HepG2 (cell line): ENCODE data around the gene FAAP100. TPM values are rescaled to one million over a fixed set of nuclear protein-coding genes. Genes with fewer than 3 reads are reported as not detected.

Source experiments
- ATAC-seq: fragments of 200-7000 bp; cut with Tn5 transposase; 3 replicates; pipeline ENCODE4 v1.9.1; 2020; ENCODE audit warnings: mild to moderate bottlenecking, moderate library complexity
- BruUV-seq: library from RNA; stranded (reverse); fragments of 400-500 nt; replicated peaks from 2 replicates; lab custom pipeline; 2021; lab: Mats Ljungman, UMichigan
- CTCF ChIA-PET: fragments of 300-600 bp; formaldehyde crosslinking; extraction: SDS; loops from one replicate; lab custom pipeline; 2021; ENCODE audit warnings: low total read pairs, inconsistent platforms, low intra/inter-chr PET ratio; lab: Yijun Ruan, JAX
- POLR2A ChIA-PET: fragments of 350-600 bp; sonication (Branson Sonifier 250); formaldehyde crosslinking; loops from one replicate; lab custom pipeline; 2020; ENCODE audit warnings: antibody characterized with exemption, inconsistent platforms; lab: Yijun Ruan, JAX
- DNase-seq: peaks from one replicate; pipeline ENCODE4 v3.0.0-alpha.2; 2015; ENCODE audit warnings: low spot score
- FAIRE-seq: peaks from 3 replicates; lab custom pipeline; 2011; peaks lifted over from hg19 to GRCh38; lab: Jason Lieb, UNC
- H2AFZ ChIP-seq: one replicate; pipeline ENCODE4 v1.6.1; 2011; ENCODE audit warnings: low read length, inconsistent platforms
- H3K27ac ChIP-seq: fragments of 300-600 bp; 3 replicates; pipeline ENCODE4 v1.8.0; 2011; ENCODE audit warnings: mixed run types, mild to moderate bottlenecking, mixed read lengths, low read length, inconsistent platforms; ENCODE audit not compliant: insufficient read depth; ENCODE audit errors: extremely low read length
- H3K27me3 ChIP-seq, 2 experiments: fragments of 200-600 bp in 1 of 2; 2 replicates in 1 of 2; 3 replicates in 1 of 2; pipeline versions ENCODE4 v1.6.0 to v1.8.0; 2011; ENCODE audit warnings: low read length in 2 of 2, mild to moderate bottlenecking in 2 of 2, moderate library complexity in 2 of 2, inconsistent platforms in 1 of 2; ENCODE audit not compliant: insufficient read depth in 2 of 2, control insufficient read depth in 1 of 2
- H3K36me3 ChIP-seq, 2 experiments: fragments of 200-600 bp in 1 of 2; replicated peaks in 1 of 2; 2 replicates in 1 of 2; 3 replicates in 1 of 2; pipeline versions ENCODE4 v1.5.1 to v1.8.0; 2011; ENCODE audit warnings: low read length in 2 of 2, inconsistent platforms in 1 of 2; ENCODE audit not compliant: insufficient read depth in 2 of 2, control insufficient read depth in 1 of 2
- H3K4me1 ChIP-seq: 2 replicates; pipeline ENCODE4 v1.5.1; 2012; ENCODE audit warnings: low read length, inconsistent platforms; ENCODE audit not compliant: insufficient read depth
- H3K4me2 ChIP-seq: 2 replicates; pipeline ENCODE4 v1.6.0; 2011; ENCODE audit warnings: low read depth, low read length, inconsistent platforms
- H3K4me3 ChIP-seq, 3 experiments: fragments of 200-600 bp in 1 of 3; sonication (generic), shearing (Covaris generic) in 1 of 3; replicated peaks in 1 of 3; 2 replicates each; pipeline ENCODE4 v1.5.1; 2011 to 2016; ENCODE audit warnings: low read length in 3 of 3, inconsistent platforms in 2 of 3, low read depth in 2 of 3, mild to moderate bottlenecking in 2 of 3, control low read depth in 1 of 3, mixed read lengths in 1 of 3; ENCODE audit not compliant: insufficient read depth in 1 of 3
- H3K79me2 ChIP-seq: one replicate; pipeline ENCODE4 v1.6.1; 2011; ENCODE audit warnings: low read length, inconsistent platforms; ENCODE audit not compliant: insufficient read depth
- H3K9ac ChIP-seq: 2 replicates; pipeline ENCODE4 v1.6.0; 2011; ENCODE audit warnings: mild to moderate bottlenecking, low read depth, low read length, inconsistent platforms; ENCODE audit not compliant: insufficient read depth
- H3K9me3 ChIP-seq: 2 replicates; pipeline ENCODE4 v1.5.1; 2012; ENCODE audit warnings: mild to moderate bottlenecking, low read length
- H4K20me1 ChIP-seq: 2 replicates; pipeline ENCODE4 v1.6.0; 2011; ENCODE audit warnings: inconsistent platforms, mild to moderate bottlenecking, low read length, moderate library complexity; ENCODE audit not compliant: insufficient read depth
- AGO2 ChIP-seq: fragments of 200-400 bp; formaldehyde crosslinking; optimal IDR thresholded peaks from 2 replicates; pipeline ENCODE3; 2017; ENCODE audit warnings: mild to moderate bottlenecking, low read depth, low read length, moderate library complexity
- FOXK2 ChIP-seq: fragments of 450-650 bp; IDR thresholded peaks from 2 replicates; pipeline ENCODE4 v1.6.1; 2016
- RBFOX2 ChIP-seq: fragments of 200-400 bp; formaldehyde crosslinking; IDR thresholded peaks from 2 replicates; pipeline ENCODE4 v1.6.1; 2017; ENCODE audit warnings: low read depth, mild to moderate bottlenecking, low read length
- TBX2 ChIP-seq: sonication (generic); formaldehyde crosslinking; IDR thresholded peaks from 2 replicates; pipeline ENCODE4 v1.5.0; 2020; ENCODE audit warnings: missing genetic modification reagents, mild to moderate bottlenecking, borderline replicate concordance
- TMF1 ChIP-seq: sonication (generic); formaldehyde crosslinking; IDR thresholded peaks from 2 replicates; pipeline ENCODE4 v1.8.1; 2022; ENCODE audit warnings: low read depth, missing genetic modification reagents
- ZNF234 ChIP-seq: sonication (generic); formaldehyde crosslinking; conservative IDR thresholded peaks from 2 replicates; pipeline ENCODE4 v1.5.1; 2020; ENCODE audit warnings: mild to moderate bottlenecking, missing genetic modification reagents
- WGBS: methylation state at CpG from one replicate; pipeline ENCODE4 v1.1.6; 2017; ENCODE audit warnings: low lambda C conversion rate; 5-methylcytosine and 5-hydroxymethylcytosine counted together
- in situ Hi-C: cut with HindIII; loops from 2 replicates; pipeline ENCODE4 v1.10.0; 2017; ENCODE audit warnings: low pct_unique_long_range_greater_than_20kb; ENCODE audit not compliant: extremely low pct_ligation_motif_present
- intact Hi-C: fragments of 100-400 bp; cut with micrococcal nuclease; formaldehyde crosslinking; loops from one replicate; pipeline ENCODE4 v1.10.0; 2022; ENCODE audit not compliant: unreplicated experiment
- polyA plus RNA-seq, 8 experiments: library from polyadenylated mRNA; depleted of rRNA in 3 of 8; stranded (reverse) in 7 of 8; unstranded in 1 of 8; fragments of >200 nt; fragmentation: Illumina TruSeq in 4 of 8; extraction: Trizol in 4 of 8; gene quantifications; 2 replicates each; pipeline versions ENCODE4 v1.2.1 to v1.2.3, GENCODE V29; 2011 to 2016; ENCODE audit warnings: low read depth in 4 of 8, missing spikeins in 1 of 8, mixed read lengths in 1 of 8; ENCODE audit not compliant: insufficient read depth in 1 of 8
- total RNA-seq, 5 experiments: library from RNA; depleted of rRNA; stranded (reverse); fragments of >200 nt; fragmentation: Illumina TruSeq; extraction: Trizol; gene quantifications; 2 replicates each; pipeline ENCODE4 v1.2.3, GENCODE V29; 2016; ENCODE audit warnings: low read depth in 1 of 5
- TF ChIP-seq, protein P1 (sequence below): sonication (generic); formaldehyde crosslinking; IDR thresholded peaks from 2 replicates; pipeline ENCODE4 v1.5.0; 2020; ENCODE audit warnings: mild to moderate bottlenecking, missing genetic modification reagents
- TF ChIP-seq, protein P2 (sequence below): sonication (generic); formaldehyde crosslinking; IDR thresholded peaks from 2 replicates; pipeline ENCODE4 v1.9.0; 2022; ENCODE audit warnings: low read depth, missing genetic modification reagents
- TF ChIP-seq, protein P3 (sequence below), 2 experiments: sonication (generic) in 1 of 2; formaldehyde crosslinking in 1 of 2; IDR thresholded peaks; 2 replicates each; pipeline versions ENCODE4 v1.4.0 to v1.6.1; 2016 to 2020; ENCODE audit warnings: borderline replicate concordance in 1 of 2, low read depth in 1 of 2, mild to moderate bottlenecking in 1 of 2, missing genetic modification reagents in 1 of 2

The FAAP100 gene
- total and polyA plus RNA-seq, 2 of the 13 experiments (the other 11 are each of a cell fraction or from before 2014, with no cell fraction given) = 7.6 to 20.8 TPM

DNA sequence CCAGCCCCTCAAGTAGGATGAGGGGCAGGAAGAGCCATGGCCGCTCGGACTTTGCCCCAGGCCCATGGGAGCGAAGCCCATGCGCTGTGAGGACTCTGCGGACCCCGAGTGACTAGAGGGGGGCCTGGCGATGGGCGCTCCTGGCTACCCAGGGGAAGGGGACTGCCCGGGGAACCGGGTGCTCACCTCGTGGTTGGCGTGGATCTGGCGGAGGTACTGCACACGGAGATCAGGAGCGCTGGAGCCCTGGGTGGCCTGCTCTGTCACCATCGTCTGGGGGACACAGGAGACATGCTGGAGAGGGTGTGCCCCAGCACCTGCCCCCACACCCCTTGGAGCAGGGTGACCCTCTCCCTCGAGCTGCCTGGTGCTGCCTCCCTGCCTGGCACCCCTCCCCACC lies 11.0 kb downstream of the FAAP100 start:
- H3K4me1 ChIP-seq = no peaks in the 10 kb centered on the region
- TF ChIP-seq, protein P1, sequence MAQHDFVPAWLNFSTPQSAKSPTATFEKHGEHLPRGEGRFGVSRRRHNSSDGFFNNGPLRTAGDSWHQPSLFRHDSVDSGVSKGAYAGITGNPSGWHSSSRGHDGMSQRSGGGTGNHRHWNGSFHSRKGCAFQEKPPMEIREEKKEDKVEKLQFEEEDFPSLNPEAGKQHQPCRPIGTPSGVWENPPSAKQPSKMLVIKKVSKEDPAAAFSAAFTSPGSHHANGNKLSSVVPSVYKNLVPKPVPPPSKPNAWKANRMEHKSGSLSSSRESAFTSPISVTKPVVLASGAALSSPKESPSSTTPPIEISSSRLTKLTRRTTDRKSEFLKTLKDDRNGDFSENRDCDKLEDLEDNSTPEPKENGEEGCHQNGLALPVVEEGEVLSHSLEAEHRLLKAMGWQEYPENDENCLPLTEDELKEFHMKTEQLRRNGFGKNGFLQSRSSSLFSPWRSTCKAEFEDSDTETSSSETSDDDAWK (CRISPR knock-in tag) = no peak
- TF ChIP-seq FOXK2 (no peak), AGO2 (peak; percentile 27), RBFOX2 (peak; percentile 44; the same call in 1 of the 2 replicates)
- TF ChIP-seq, all 625 proteins: peak for 2
- Histone ChIP-seq H4K20me1 (no peaks in the 10 kb centered on the region), H3K4me3 (no peak overlapping the region), H3K27me3 (no peaks in the 10 kb centered on the region), H3K36me3 (peaks cover 24 to 41% of the 10 kb centered on the region in 2 experiments), H3K79me2 (no peaks in the 10 kb centered on the region), H3K4me2 (no peak overlapping the region), H3K9me3 (no peaks in the 10 kb centered on the region), H3K27ac (no peak overlapping the region), H3K9ac (no peak overlapping the region), H2AFZ (no peak overlapping the region)
- CTCF ChIA-PET = no interaction called here
- POLR2A ChIA-PET = no interaction called here
- FAIRE-seq = no peak
- WGBS = 92% methylated on average over 12 of the region's 17 CpGs
- intact Hi-C loops = no loop called here
- no peak for ATAC-seq
- in situ Hi-C loops = no loop called here
- no peak for DNase-seq
- no TSS peak for BruUV-seq

DNA sequence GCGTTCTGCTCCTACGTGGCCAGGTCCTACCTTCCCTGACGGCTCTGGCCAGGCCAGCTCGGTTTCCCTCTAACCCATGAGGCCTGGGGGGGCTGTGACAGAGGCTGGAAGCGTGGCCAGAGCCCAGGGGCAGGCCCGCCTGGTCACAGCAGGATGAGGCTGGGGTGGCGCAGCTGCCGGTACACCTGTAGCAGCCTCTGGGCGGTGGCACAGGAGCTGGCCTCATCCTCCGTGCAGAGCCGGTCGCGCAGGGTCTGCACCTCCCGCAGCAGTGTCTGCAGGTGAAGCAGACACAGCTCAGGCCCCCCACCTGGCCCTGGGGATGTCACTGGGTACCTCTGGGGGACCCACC lies 11.5 kb downstream of the FAAP100 start:
- H4K20me1 ChIP-seq = no peaks in the 10 kb centered on the region
- TF ChIP-seq TMF1 (CRISPR knock-in tag) = no peak
- TF ChIP-seq TBX2 (CRISPR knock-in tag) = no peak
- TF ChIP-seq, protein P2, sequence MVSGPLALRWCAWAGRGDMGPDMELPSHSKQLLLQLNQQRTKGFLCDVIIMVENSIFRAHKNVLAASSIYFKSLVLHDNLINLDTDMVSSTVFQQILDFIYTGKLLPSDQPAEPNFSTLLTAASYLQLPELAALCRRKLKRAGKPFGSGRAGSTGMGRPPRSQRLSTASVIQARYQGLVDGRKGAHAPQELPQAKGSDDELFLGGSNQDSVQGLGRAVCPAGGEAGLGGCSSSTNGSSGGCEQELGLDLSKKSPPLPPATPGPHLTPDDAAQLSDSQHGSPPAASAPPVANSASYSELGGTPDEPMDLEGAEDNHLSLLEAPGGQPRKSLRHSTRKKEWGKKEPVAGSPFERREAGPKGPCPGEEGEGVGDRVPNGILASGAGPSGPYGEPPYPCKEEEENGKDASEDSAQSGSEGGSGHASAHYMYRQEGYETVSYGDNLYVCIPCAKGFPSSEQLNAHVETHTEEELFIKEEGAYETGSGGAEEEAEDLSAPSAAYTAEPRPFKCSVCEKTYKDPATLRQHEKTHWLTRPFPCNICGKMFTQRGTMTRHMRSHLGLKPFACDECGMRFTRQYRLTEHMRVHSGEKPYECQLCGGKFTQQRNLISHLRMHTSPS = no peak
- TF ChIP-seq, protein P3, sequence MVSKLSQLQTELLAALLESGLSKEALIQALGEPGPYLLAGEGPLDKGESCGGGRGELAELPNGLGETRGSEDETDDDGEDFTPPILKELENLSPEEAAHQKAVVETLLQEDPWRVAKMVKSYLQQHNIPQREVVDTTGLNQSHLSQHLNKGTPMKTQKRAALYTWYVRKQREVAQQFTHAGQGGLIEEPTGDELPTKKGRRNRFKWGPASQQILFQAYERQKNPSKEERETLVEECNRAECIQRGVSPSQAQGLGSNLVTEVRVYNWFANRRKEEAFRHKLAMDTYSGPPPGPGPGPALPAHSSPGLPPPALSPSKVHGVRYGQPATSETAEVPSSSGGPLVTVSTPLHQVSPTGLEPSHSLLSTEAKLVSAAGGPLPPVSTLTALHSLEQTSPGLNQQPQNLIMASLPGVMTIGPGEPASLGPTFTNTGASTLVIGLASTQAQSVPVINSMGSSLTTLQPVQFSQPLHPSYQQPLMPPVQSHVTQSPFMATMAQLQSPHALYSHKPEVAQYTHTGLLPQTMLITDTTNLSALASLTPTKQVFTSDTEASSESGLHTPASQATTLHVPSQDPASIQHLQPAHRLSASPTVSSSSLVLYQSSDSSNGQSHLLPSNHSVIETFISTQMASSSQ (IDR thresholded peaks at IDR 0.05; ENCODE audit: low read depth) = no peak
- TF ChIP-seq, protein P3 (CRISPR knock-in tag; IDR thresholded peaks at IDR 0.05; ENCODE audit: borderline replicate concordance) = no peak
- no peak for TF ChIP-seq ZNF234 (CRISPR knock-in tag)

More for the DNA sequence above, 11.5 kb downstream of the FAAP100 start:
- Histone ChIP-seq H3K4me2 (no peak overlapping the region), H3K27me3 (no peaks in the 10 kb centered on the region), H3K36me3 (peaks cover 21 to 37% of the 10 kb centered on the region in 2 experiments), H2AFZ (no peak overlapping the region), H3K4me3 (no peak overlapping the region), H3K27ac (no peak overlapping the region), H3K9ac (no peak overlapping the region), H3K79me2 (no peaks in the 10 kb centered on the region), H3K9me3 (no peaks in the 10 kb centered on the region), H3K4me1 (no peaks in the 10 kb centered on the region)
- WGBS = 96% methylated on average over 6 of the region's 14 CpGs
- in situ Hi-C loops = no loop called here
- BruUV-seq = no TSS peak
- ChIA-PET CTCF (no interaction called here), POLR2A (no interaction called here)
- intact Hi-C loops = no loop called here
- DNase-seq = no peak
- no peak for FAIRE-seq
- ATAC-seq = no peak
